Caki2 (cell line): ENCODE measurements around the gene ZSWIM2. TPM values are rescaled to one million over a fixed set of nuclear protein-coding genes. Genes with fewer than 3 reads are reported as not detected.
"Not testable (repeated sequence)": the region's sequence is repeated elsewhere in the genome, so short reads cannot be mapped to it uniquely, and the experiment has no call there.

Source experiments
- DNase-seq: peaks from one replicate; pipeline ENCODE4 v3.0.0-alpha.2; 2015; ENCODE audit warnings: low read depth
- in situ Hi-C: cut with HindIII; loops from 2 replicates; pipeline ENCODE4 v1.10.0; 2016; ENCODE audit warnings: low sequenced_read_pairs, low pct_unique_long_range_greater_than_20kb, mixed read lengths
- total RNA-seq: library from RNA; depleted of rRNA; stranded (reverse); fragments of >200 nt; shearing (Covaris generic); gene quantifications from 2 replicates; pipeline ENCODE4 v1.2.3, GENCODE V29; 2014; ENCODE audit warnings: low replicate concordance; rRNA removed

ZSWIM2 gene
- total RNA-seq = not detected in 2 replicates

DNA sequence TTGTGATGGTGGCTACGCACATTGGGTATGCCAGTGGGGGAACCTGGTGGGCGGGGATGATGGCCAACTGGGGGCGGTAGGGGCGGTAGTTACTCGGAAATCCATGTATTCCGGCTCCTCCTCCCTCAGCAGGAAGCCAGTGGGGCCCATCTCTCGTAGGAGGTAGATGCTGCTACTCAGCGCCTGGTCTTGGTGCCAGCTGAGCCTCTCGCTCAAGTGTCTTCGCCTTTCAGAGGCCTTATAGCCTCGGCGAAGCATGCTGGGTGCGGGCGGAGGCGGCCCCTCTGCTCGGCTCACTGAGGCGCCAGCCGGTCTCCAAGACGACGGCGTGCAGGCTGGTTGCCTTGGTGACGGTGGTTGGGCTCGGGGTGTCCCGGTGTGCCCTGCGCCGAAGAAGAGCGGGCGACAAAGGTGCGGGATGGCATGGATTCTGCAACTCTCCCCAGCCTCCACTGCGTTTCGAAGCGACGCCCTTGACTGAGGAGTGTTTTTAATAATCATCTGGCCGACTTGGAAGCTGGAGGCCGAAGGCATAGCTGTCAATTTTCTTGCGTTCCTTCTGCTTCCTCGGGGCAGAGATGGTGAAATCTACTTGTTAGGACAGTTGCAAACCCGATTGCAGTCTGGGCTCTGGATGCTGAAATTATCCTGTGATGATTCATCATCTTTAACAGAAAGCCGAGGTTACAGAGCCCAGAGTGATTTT is at the start of gene ZSWIM2:
Gene ZSWIM2, minus strand, starts transcription at position 298 of the 706 bp plus-strand sequence. Its CDS starts 40 bp downstream, at position 258.
- peak; percentile 51 for DNase-seq
- in situ Hi-C loops = no loop called here

GRCh38 chr2:186896220-186896619 is 47.2 kb upstream of the ZSWIM2 start:
- not testable (repeated sequence) for DNase-seq

DNA sequence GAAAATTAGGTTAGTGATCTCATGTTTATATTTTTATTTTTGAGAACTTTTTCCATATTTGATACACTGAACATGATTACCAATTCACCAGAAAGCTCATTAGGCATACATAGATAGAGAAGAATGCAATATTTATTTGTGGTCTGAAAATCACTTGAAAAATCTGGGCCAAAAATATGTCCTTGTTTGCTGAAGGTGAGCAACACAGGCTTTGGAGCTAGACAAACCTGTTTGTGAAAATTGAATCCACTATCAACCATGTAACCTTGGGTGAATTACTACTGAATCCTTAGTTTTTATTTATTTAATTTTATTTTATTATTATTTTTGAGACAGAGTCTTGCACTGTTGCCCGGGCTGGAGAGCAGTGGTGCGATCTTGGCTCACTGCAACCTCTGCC is 46.5 kb upstream of the ZSWIM2 start:
- DNase-seq = no peak
- in situ Hi-C loops = no loop called here

More at GRCh38 chr2:186896220-186896619, 47.2 kb upstream of the ZSWIM2 start:
- in situ Hi-C loops = not testable (repeated sequence)

GRCh38 chr2:186894478-186894877 is 45.5 kb upstream of the ZSWIM2 start:
- in situ Hi-C loops = no loop called here
- no peak for DNase-seq

GRCh38 chr2:186892821-186893220 is 43.9 kb upstream of the ZSWIM2 start:
- in situ Hi-C loops = no loop called here
- no peak for DNase-seq

GRCh38 chr2:186891185-186891621 is 42.2 kb upstream of the ZSWIM2 start:
- no peak for DNase-seq

GRCh38 chr2:186889101-186889879 is 40.3 kb upstream of the ZSWIM2 start:
- in situ Hi-C loops = no loop called here
- DNase-seq = no peak

More at GRCh38 chr2:186891185-186891621, 42.2 kb upstream of the ZSWIM2 start:
- in situ Hi-C loops = no loop called here

GRCh38 chr2:186887107-186888090 is 38.4 kb upstream of the ZSWIM2 start:
- in situ Hi-C loops = no loop called here
- DNase-seq = no peak

DNA sequence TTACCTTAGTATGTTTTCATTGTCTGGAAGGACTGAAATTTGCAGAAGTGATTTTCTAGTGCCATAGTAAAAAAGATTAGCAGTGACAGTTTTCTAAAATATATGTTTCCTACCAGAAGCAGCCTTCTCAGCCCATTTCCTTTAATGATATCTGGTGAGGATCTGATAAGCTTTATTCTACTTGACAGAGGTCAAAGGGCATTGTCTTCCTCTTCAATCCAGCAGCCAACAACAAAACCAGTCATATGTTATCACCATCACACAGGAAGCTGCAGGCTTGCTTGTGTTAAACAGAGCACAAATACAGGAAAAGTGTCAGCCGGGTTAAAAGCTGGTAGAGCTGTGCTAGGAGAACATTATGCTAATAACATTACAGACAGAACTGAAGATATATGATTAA is 35.6 kb upstream of the ZSWIM2 start:
- DNase-seq = no peak
- in situ Hi-C loops = no loop called here

GRCh38 chr2:186883666-186884065 is 34.7 kb upstream of the ZSWIM2 start:
- no peak for DNase-seq
- in situ Hi-C loops = no loop called here

GRCh38 chr2:186882511-186883071 is 33.6 kb upstream of the ZSWIM2 start:
- in situ Hi-C loops = no loop called here

GRCh38 chr2:186881660-186882059 is 32.7 kb upstream of the ZSWIM2 start:
- DNase-seq = no peak
- in situ Hi-C loops = no loop called here

More at GRCh38 chr2:186882511-186883071, 33.6 kb upstream of the ZSWIM2 start:
- DNase-seq = no peak

- no peak for DNase-seq
- in situ Hi-C loops = no loop called here
These were observed 30.3 kb upstream of the ZSWIM2 start for GRCh38 chr2:186879312-186879711.

GRCh38 chr2:186874713-186875112 is 25.7 kb upstream of the ZSWIM2 start:
- in situ Hi-C loops = no loop called here
- no peak for DNase-seq

GRCh38 chr2:186871881-186872280 is 22.9 kb upstream of the ZSWIM2 start:
- in situ Hi-C loops = no loop called here
- no peak for DNase-seq

GRCh38 chr2:186868344-186868743 is 19.4 kb upstream of the ZSWIM2 start:
- in situ Hi-C loops = no loop called here

DNA sequence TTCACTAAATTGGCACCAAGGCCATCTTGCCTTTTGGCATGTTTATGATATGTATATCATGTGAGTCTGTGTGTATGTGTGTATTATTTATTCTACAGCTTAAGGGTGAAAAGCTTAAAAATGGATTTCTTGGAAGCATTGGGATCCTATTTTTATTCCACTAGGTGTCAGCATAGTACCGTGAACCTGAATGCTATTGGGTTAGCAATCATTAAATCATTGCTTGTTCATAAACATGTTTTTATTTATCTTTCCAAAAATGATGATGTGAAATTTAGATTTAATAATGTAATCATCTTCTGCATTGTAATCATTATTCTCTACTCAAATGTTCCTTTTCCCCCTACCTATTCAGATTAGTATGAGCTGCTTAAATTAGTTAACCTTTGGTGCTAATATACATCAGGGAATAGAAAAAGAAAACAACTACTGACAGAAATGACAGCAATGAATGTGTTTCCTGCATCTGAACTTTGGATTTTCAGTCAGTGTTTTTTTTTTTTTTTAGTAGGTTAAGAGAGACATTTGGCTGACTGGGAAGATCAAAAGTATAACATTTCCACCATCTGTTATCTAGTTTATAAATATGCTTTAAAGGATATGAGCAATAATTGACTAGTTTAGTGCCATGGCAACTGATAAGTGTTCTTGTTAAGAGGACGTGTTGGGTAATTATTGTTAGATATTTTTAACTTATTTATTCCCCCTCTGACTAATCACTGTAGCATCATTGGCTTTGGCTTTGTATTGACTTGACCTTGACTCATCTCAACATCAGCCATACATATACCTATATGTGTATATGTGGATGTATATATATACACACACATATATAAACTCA is 14.1 kb upstream of the ZSWIM2 start:
- DNase-seq = peak; percentile 12
- in situ Hi-C loops = no loop called here

More at GRCh38 chr2:186868344-186868743, 19.4 kb upstream of the ZSWIM2 start:
- DNase-seq = no peak
